ENCODE data around the gene KLHL2. TPM values are rescaled to one million over a fixed set of nuclear protein-coding genes. Genes with fewer than 3 reads are reported as not detected.

The KLHL2 gene
- total and polyA plus RNA-seq, 2 of the 13 experiments (the other 11 are each of a cell fraction or from before 2014, with no cell fraction given) = 9.2 to 17.6 TPM

- TF ChIP-seq ZNF12 (CRISPR knock-in tag; IDR thresholded peaks at IDR 0.05) = 0 out of 2 replicates have a peak, but pooled peaks have one; percentile 59
- peak; percentile 57; the same call in 1 of the 2 replicates for TF ChIP-seq HOXA3 (CRISPR knock-in tag; IDR thresholded peaks at IDR 0.05)
- TF ChIP-seq DMAP1 (CRISPR knock-in tag; IDR thresholded peaks at IDR 0.05) = peak; percentile 65
- TF ChIP-seq ZFP1 (CRISPR knock-in tag; IDR thresholded peaks at IDR 0.05) = peak; percentile 51; the same call in 1 of the 2 replicates
- TF ChIP-seq, protein P1, sequence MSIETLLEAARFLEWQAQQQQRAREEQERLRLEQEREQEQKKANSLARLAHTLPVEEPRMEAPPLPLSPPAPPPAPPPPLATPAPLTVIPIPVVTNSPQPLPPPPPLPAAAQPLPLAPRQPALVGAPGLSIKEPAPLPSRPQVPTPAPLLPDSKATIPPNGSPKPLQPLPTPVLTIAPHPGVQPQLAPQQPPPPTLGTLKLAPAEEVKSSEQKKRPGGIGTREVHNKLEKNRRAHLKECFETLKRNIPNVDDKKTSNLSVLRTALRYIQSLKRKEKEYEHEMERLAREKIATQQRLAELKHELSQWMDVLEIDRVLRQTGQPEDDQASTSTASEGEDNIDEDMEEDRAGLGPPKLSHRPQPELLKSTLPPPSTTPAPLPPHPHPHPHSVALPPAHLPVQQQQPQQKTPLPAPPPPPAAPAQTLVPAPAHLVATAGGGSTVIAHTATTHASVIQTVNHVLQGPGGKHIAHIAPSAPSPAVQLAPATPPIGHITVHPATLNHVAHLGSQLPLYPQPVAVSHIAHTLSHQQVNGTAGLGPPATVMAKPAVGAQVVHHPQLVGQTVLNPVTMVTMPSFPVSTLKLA (IDR thresholded peaks at IDR 0.05) = peak; percentile 6; the same call in 1 of the 2 replicates
- TF ChIP-seq TBX2 (CRISPR knock-in tag; IDR thresholded peaks at IDR 0.05; ENCODE audit: borderline replicate concordance) = peak; percentile 72; the same call in 1 of the 2 replicates
- TF ChIP-seq TARDBP (CRISPR knock-in tag; IDR thresholded peaks at IDR 0.05) = peak; percentile 62; the same call in 1 of the 2 replicates
- peak; percentile 65 for TF ChIP-seq POGZ (CRISPR knock-in tag; IDR thresholded peaks at IDR 0.05)
- peak; percentile 73; the same call in 1 of the 2 replicates for TF ChIP-seq SMAD3 (CRISPR knock-in tag; IDR thresholded peaks at IDR 0.05)
- TF ChIP-seq, protein P2, sequence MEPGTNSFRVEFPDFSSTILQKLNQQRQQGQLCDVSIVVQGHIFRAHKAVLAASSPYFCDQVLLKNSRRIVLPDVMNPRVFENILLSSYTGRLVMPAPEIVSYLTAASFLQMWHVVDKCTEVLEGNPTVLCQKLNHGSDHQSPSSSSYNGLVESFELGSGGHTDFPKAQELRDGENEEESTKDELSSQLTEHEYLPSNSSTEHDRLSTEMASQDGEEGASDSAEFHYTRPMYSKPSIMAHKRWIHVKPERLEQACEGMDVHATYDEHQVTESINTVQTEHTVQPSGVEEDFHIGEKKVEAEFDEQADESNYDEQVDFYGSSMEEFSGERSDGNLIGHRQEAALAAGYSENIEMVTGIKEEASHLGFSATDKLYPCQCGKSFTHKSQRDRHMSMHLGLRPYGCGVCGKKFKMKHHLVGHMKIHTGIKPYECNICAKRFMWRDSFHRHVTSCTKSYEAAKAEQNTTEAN (CRISPR knock-in tag; conservative IDR thresholded peaks at IDR 0.05) = no peak
- TF ChIP-seq ISL2 (CRISPR knock-in tag; IDR thresholded peaks at IDR 0.05) = peak; percentile 65; the same call in 1 of the 2 replicates
- peak; percentile 39; the same call in 1 of the 2 replicates for TF ChIP-seq ARID3A (IDR thresholded peaks at IDR 0.05; ENCODE audit: low read depth, low read length)
- peak; percentile 58; the same call in 1 of the 2 replicates for TF ChIP-seq ZNF670 (CRISPR knock-in tag; IDR thresholded peaks at IDR 0.05; ENCODE audit: borderline replicate concordance)
- TF ChIP-seq ZNF230 (CRISPR knock-in tag; IDR thresholded peaks at IDR 0.05) = 0 out of 2 replicates have a peak, but pooled peaks have one; percentile 37
- TF ChIP-seq, protein P3, sequence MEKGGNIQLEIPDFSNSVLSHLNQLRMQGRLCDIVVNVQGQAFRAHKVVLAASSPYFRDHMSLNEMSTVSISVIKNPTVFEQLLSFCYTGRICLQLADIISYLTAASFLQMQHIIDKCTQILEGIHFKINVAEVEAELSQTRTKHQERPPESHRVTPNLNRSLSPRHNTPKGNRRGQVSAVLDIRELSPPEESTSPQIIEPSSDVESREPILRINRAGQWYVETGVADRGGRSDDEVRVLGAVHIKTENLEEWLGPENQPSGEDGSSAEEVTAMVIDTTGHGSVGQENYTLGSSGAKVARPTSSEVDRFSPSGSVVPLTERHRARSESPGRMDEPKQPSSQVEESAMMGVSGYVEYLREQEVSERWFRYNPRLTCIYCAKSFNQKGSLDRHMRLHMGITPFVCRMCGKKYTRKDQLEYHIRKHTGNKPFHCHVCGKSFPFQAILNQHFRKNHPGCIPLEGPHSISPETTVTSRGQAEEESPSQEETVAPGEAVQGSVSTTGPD (CRISPR knock-in tag; IDR thresholded peaks at IDR 0.05) = no peak
- 0 out of 2 replicates have a peak, but pooled peaks have one; percentile 26 for TF ChIP-seq ZNF792 (CRISPR knock-in tag; IDR thresholded peaks at IDR 0.05)
- peak; percentile 49; the same call in 1 of the 2 replicates for TF ChIP-seq KMT2A (CRISPR knock-in tag; IDR thresholded peaks at IDR 0.05)
- TF ChIP-seq ZNF232 (CRISPR knock-in tag; IDR thresholded peaks at IDR 0.05; ENCODE audit: borderline replicate concordance) = no peak
- no peak for TF ChIP-seq ASH2L (IDR thresholded peaks at IDR 0.05; ENCODE audit: insufficient read length, low read depth, low read length)
- TF ChIP-seq RARA (CRISPR knock-in tag; IDR thresholded peaks at IDR 0.05) = peak; percentile 88
- TF ChIP-seq, protein P4, sequence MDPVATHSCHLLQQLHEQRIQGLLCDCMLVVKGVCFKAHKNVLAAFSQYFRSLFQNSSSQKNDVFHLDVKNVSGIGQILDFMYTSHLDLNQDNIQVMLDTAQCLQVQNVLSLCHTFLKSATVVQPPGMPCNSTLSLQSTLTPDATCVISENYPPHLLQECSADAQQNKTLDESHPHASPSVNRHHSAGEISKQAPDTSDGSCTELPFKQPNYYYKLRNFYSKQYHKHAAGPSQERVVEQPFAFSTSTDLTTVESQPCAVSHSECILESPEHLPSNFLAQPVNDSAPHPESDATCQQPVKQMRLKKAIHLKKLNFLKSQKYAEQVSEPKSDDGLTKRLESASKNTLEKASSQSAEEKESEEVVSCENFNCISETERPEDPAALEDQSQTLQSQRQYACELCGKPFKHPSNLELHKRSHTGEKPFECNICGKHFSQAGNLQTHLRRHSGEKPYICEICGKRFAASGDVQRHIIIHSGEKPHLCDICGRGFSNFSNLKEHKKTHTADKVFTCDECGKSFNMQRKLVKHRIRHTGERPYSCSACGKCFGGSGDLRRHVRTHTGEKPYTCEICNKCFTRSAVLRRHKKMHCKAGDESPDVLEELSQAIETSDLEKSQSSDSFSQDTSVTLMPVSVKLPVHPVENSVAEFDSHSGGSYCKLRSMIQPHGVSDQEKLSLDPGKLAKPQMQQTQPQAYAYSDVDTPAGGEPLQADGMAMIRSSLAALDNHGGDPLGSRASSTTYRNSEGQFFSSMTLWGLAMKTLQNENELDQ (CRISPR knock-in tag; IDR thresholded peaks at IDR 0.05; ENCODE audit: borderline replicate concordance) = no peak
Measured at GRCh38 chr4:165367040-165367439, 159.7 kb downstream of the KLHL2 start (continued).
